K562 (cell line): ENCODE results near the gene ALG12. TPM values are rescaled to one million over a fixed set of nuclear protein-coding genes. Genes with fewer than 3 reads are reported as not detected.

ENCODE experiments used
- BCOR ChIP-seq: fragments of 450-650 bp; IDR thresholded peaks from 2 replicates; pipeline ENCODE4 v1.6.1; 2016
- BRCA1 ChIP-seq, 2 experiments: fragments of 450-650 bp in 1 of 2; sonication (generic) in 1 of 2; formaldehyde crosslinking in 1 of 2; IDR thresholded peaks; 2 replicates each; pipeline versions ENCODE4 v1.5.0 to v1.6.1; 2017 to 2020; ENCODE audit warnings: mild to moderate bottlenecking in 1 of 2, missing genetic modification reagents in 1 of 2
- CBX8 ChIP-seq: fragments of 200-600 bp; sonication (generic); IDR thresholded peaks from 2 replicates; pipeline ENCODE4 v1.6.1; 2012; ENCODE audit warnings: borderline replicate concordance, mixed run types, low read depth, mild to moderate bottlenecking, moderate library complexity, mixed read lengths, low read length, control low read depth, inconsistent platforms; ENCODE audit not compliant: poor library complexity, severe bottlenecking; ENCODE audit errors: extremely low read depth
- CEBPB ChIP-seq: fragments of 450-650 bp; IDR thresholded peaks from 2 replicates; pipeline ENCODE4 v1.6.1; 2016; ENCODE audit warnings: missing genetic modification characterization, missing compliant biosample characterization
- DLX4 ChIP-seq: fragments of 250-450 bp; sonication (Bioruptor Pico); IDR thresholded peaks from 2 replicates; pipeline ENCODE4 v1.6.1; 2021; ENCODE audit warnings: mild to moderate bottlenecking
- ERF ChIP-seq: fragments of 450-650 bp; formaldehyde crosslinking; IDR thresholded peaks from 2 replicates; pipeline ENCODE4 v1.4.0; 2020; ENCODE audit warnings: mild to moderate bottlenecking, mixed read lengths
- GATAD2A ChIP-seq: fragments of 450-650 bp; IDR thresholded peaks from 2 replicates; pipeline ENCODE4 v1.6.1; 2017
- MAFF ChIP-seq: IDR thresholded peaks from 2 replicates; pipeline ENCODE4 v1.6.1; 2012; ENCODE audit warnings: low read length, improper control_type of control experiment
- MNT ChIP-seq, 2 experiments: fragments of 450-650 bp; conservative IDR thresholded peaks; 2 replicates each; pipeline ENCODE4 v1.6.1; 2017; ENCODE audit warnings: mild to moderate bottlenecking in 2 of 2, moderate library complexity in 2 of 2
- NBN ChIP-seq: fragments of 450-650 bp; IDR thresholded peaks from 2 replicates; pipeline ENCODE4 v1.6.1; 2016; ENCODE audit warnings: low read depth, mild to moderate bottlenecking
- NFE2 ChIP-seq: IDR thresholded peaks from 2 replicates; pipeline ENCODE4 v1.6.1; 2014; ENCODE audit warnings: antibody characterized with exemption, low read depth
- RCOR1 ChIP-seq, 2 experiments: IDR thresholded peaks; 2 replicates each; pipeline ENCODE4 v1.6.1; 2012; ENCODE audit warnings: low read depth in 2 of 2, low read length in 2 of 2, borderline replicate concordance in 1 of 2, improper control_type of control experiment in 1 of 2
- SAP30 ChIP-seq: fragments of 200-600 bp; sonication (generic); IDR thresholded peaks from 2 replicates; pipeline ENCODE4 v1.6.1; 2012; ENCODE audit warnings: borderline replicate concordance, low read depth, mild to moderate bottlenecking, moderate library complexity, low read length, control low read depth, inconsistent platforms; ENCODE audit not compliant: insufficient read depth, poor library complexity, severe bottlenecking
- TCF3 ChIP-seq: sonication (generic); formaldehyde crosslinking; IDR thresholded peaks from 2 replicates; pipeline ENCODE4 v1.4.0; 2020; ENCODE audit warnings: mild to moderate bottlenecking, missing genetic modification reagents
- TRIM24 ChIP-seq, 2 experiments: fragments of 450-650 bp; IDR thresholded peaks; 2 replicates each; pipeline ENCODE4 v1.6.1; 2016
- ZNF239 ChIP-seq: fragments of 250-450 bp; sonication (Bioruptor Pico); IDR thresholded peaks from 2 replicates; pipeline ENCODE4 v1.4.0; 2020; ENCODE audit warnings: mild to moderate bottlenecking
- ZNF384 ChIP-seq: IDR thresholded peaks from 2 replicates; pipeline ENCODE4 v1.6.1; 2012; ENCODE audit warnings: low read depth, low read length, improper control_type of control experiment
- ZNF551 ChIP-seq: fragments of 250-450 bp; sonication (Bioruptor Pico); IDR thresholded peaks from 2 replicates; pipeline ENCODE4 v1.5.0; 2021; ENCODE audit warnings: mild to moderate bottlenecking, moderate library complexity
- ZNF639 ChIP-seq, 2 experiments: fragments of 200-800 bp in 1 of 2; sonication (Bioruptor generic) in 1 of 2; sonication (generic) in 1 of 2; formaldehyde crosslinking in 1 of 2; IDR thresholded peaks in 1 of 2; conservative IDR thresholded peaks in 1 of 2; 2 replicates each; pipeline versions ENCODE4 v1.5.0 to v1.6.1; 2016 to 2020; ENCODE audit warnings: missing compliant biosample characterization in 1 of 2, missing genetic modification characterization in 1 of 2, missing genetic modification reagents in 1 of 2
- ZNF695 ChIP-seq: fragments of 450-650 bp; formaldehyde crosslinking; IDR thresholded peaks from 2 replicates; pipeline ENCODE4 v1.4.0; 2020; ENCODE audit warnings: mild to moderate bottlenecking, moderate library complexity
- ZNF740 ChIP-seq, 3 experiments: fragments of 200-800 bp in 1 of 3; sonication (Bioruptor generic) in 1 of 3; sonication (generic) in 1 of 3; formaldehyde crosslinking in 1 of 3; IDR thresholded peaks; 2 replicates each; pipeline versions ENCODE4 v1.6.1 to v1.8.0; 2016 to 2022; ENCODE audit warnings: mild to moderate bottlenecking in 2 of 3, missing compliant biosample characterization in 2 of 3, missing genetic modification characterization in 2 of 3, missing genetic modification reagents in 1 of 3
- polyA plus RNA-seq, 8 experiments: library from polyadenylated mRNA; depleted of rRNA in 4 of 8; stranded (reverse) in 5 of 8; unstranded in 3 of 8; fragments of >200 nt; fragmentation: Nextera tagmentation in 2 of 8; fragmentation: Illumina TruSeq in 1 of 8; extraction: Ambion mirVana in 2 of 8; extraction: Trizol in 1 of 8; gene quantifications; 2 replicates each; pipeline versions ENCODE4 v1.2.1 to v1.2.3, GENCODE V29; 2011 to 2014; ENCODE audit warnings: inconsistent platforms in 1 of 8, missing spikeins in 1 of 8
- total RNA-seq, 7 experiments: library from RNA; depleted of rRNA in 6 of 7; stranded (reverse); fragments of >200 nt in 6 of 7; fragmentation: Illumina TruSeq in 2 of 7; extraction: Trizol in 2 of 7; gene quantifications; 2 replicates each; pipeline versions ENCODE4 v1.2.1 to v1.2.3, GENCODE V29; 2011 to 2021; ENCODE audit warnings: low replicate concordance in 1 of 7

The ALG12 gene
- total and polyA plus RNA-seq, 9 of the 15 experiments (the other 6 are each of a cell fraction or from before 2014, with no cell fraction given): 0.20 to 8.5 (median 3.4) TPM

- TF ChIP-seq ZNF695 (CRISPR knock-in tag): no peak
- no peak for TF ChIP-seq TRIM24 (IDR thresholded peaks at IDR 0.05)
- TF ChIP-seq CBX8: no peak
- no peak for TF ChIP-seq ZNF239 (CRISPR knock-in tag)
- no peak for TF ChIP-seq DLX4 (CRISPR knock-in tag)
- no peak for TF ChIP-seq GATAD2A
- peak; percentile 10; the same call in 1 of the 2 replicates for TF ChIP-seq TCF3 (CRISPR knock-in tag)
- peak in 1 of 2 experiments; percentile 21; a peak in 1 of 4 replicates for TF ChIP-seq RCOR1 (IDR thresholded peaks at IDR 0.05; ENCODE audit: borderline replicate concordance in 1 of 2, low read depth in 2 of 2, low read length in 2 of 2)
- peak; percentile 71 for TF ChIP-seq NFE2
- TF ChIP-seq NBN: no peak
- no peak for TF ChIP-seq MAFF
- no peak for TF ChIP-seq ERF
- peak; percentile 54; the same call in 1 of the 2 replicates for TF ChIP-seq ZNF740 (CRISPR knock-in tag; IDR thresholded peaks at IDR 0.05)
- peak in 1 of 2 experiments; percentile 53; a peak in 1 of 4 replicates for TF ChIP-seq ZNF740 (tag; IDR thresholded peaks at IDR 0.05)
- no peak for TF ChIP-seq BRCA1 (IDR thresholded peaks at IDR 0.05)
- TF ChIP-seq BRCA1 (CRISPR knock-in tag; IDR thresholded peaks at IDR 0.05): no peak
- no peak for TF ChIP-seq CEBPB (tag)
- TF ChIP-seq SAP30: no peak
- TF ChIP-seq BCOR: no peak
- TF ChIP-seq ZNF384: peak; percentile 52; the same call in 1 of the 2 replicates
- no peak for TF ChIP-seq ZNF551
- TF ChIP-seq MNT (conservative IDR thresholded peaks at IDR 0.05): peak; percentile 59 to 80; a peak in 3 of 4 replicates
- TF ChIP-seq ZNF639 (CRISPR knock-in tag; conservative IDR thresholded peaks at IDR 0.05 in 1 of 2, IDR thresholded peaks at IDR 0.05 in 1 of 2): peak in 1 of 2 experiments; percentile 37; a peak in 1 of 4 replicates
These were observed 18.1 kb upstream of the ALG12 start (continued) for GRCh38 chr22:49936018-49936972.
